Measurements from ENCODE around the gene UPF2. TPM values are rescaled to one million over a fixed set of nuclear protein-coding genes. Genes with fewer than 3 reads are reported as not detected.

The UPF2 gene
- total and polyA plus RNA-seq, 10 of the 15 experiments (the other 5 are each of a cell fraction or from before 2014, with no cell fraction given), result 21.0 to 44.4 (median 25.9) TPM

GRCh38 chr10:11949152-11949551 is 93.5 kb downstream of the UPF2 start:
- Histone ChIP-seq H3K79me2 (ENCODE audit: control insufficient read depth, insufficient read depth, low read length) (no peaks in the 10 kb centered on the region), H3K4me3 (no peak overlapping the region), H2AFZ (ENCODE audit: control insufficient read depth, low read depth, low read length) (0 out of 2 replicates have a peak overlapping the region, but pooled peaks have one; percentile 2), H3K36me3 (ENCODE audit: control insufficient read depth in 2 of 2, insufficient read depth in 2 of 2, low read length in 1 of 2) (peaks cover 1 to 22% of the 10 kb centered on the region in 2 experiments; a peak in 3 of 4 replicates), H4K20me1 (ENCODE audit: control insufficient read depth, insufficient read depth) (0 out of 2 replicates have a peak, but pooled peaks cover under 1% of the 10 kb centered on the region), H3K27me3 (replicated peaks in 1 of 2; ENCODE audit: control insufficient read depth in 2 of 2, insufficient read depth in 2 of 2, low read length in 1 of 2) (no peaks in the 10 kb centered on the region), H3K4me1 (ENCODE audit: control insufficient read depth, insufficient read depth, low read length) (peaks cover 7% of the 10 kb centered on the region), H3K9ac (ENCODE audit: control insufficient read depth, insufficient read depth, low read length) (no peak overlapping the region), H3K4me2 (ENCODE audit: control insufficient read depth, insufficient read depth) (0 out of 2 replicates have a peak overlapping the region, but pooled peaks have one; percentile 17), H3K27ac (ENCODE audit: control insufficient read depth, insufficient read depth) (no peak overlapping the region), H3K9me3 (replicated peaks; ENCODE audit: control insufficient read depth, insufficient read depth, low read length) (no peaks in the 10 kb centered on the region)
- CTCF ChIA-PET, result no interaction called here
- FAIRE-seq, result no peak
- 94% methylated on average over 2 of the region's 2 CpGs for WGBS (ENCODE audit: insufficient coverage, insufficient replicate concordance, low lambda C conversion rate, missing lambda C conversion rate)
- ATAC-seq, result peak; percentile 63
- RAD21 ChIA-PET (ENCODE audit: unreplicated experiment), result no interaction called here
- POLR2A ChIA-PET, result no interaction called here
- TF ChIP-seq SUZ12 (IDR thresholded peaks at IDR 0.05; ENCODE audit: unreplicated experiment) (no peak), PAX8 (IDR thresholded peaks at IDR 0.05) (no peak), NFYB (IDR thresholded peaks at IDR 0.05; ENCODE audit: insufficient read depth, low read depth, low read length) (no peak), BRCA1 (IDR thresholded peaks at IDR 0.05; ENCODE audit: low read depth, low read length) (no peak), USF1 (IDR thresholded peaks at IDR 0.05; ENCODE audit: borderline replicate concordance, extremely low read length, insufficient read depth, low read depth, low read length) (no peak), MTA3 (IDR thresholded peaks at IDR 0.05; ENCODE audit: borderline replicate concordance, low read length) (no peak), IKZF1 (conservative IDR thresholded peaks at IDR 0.05) (no peak), EED (IDR thresholded peaks at IDR 0.05; ENCODE audit: low read depth) (no peak), MTA2 (IDR thresholded peaks at IDR 0.05; ENCODE audit: low read depth) (no peak)
- SMC1A ChIA-PET (ENCODE audit: uncharacterized antibody, unreplicated experiment), result no interaction called here
- no peak for DNase-seq (ENCODE audit: low read depth, low spot score)
- no TSS peak for BruUV-seq (replicated peaks)
- in situ Hi-C loops (cut with MboI), result no loop called here
- intact Hi-C loops (cut with micrococcal nuclease; ENCODE audit: unreplicated experiment), result no loop called here

Data from GM12878 (cell line).